Esophagus muscularis mucosa (tissue), 4 donors: ENCODE data around the gene FPR3. TPM values are rescaled to one million over a fixed set of nuclear protein-coding genes. Genes with fewer than 3 reads are reported as not detected.

Experiments
- DNase-seq: peaks from one replicate; pipeline ENCODE4 v3.0.0-alpha.2; 2017; ENCODE audit errors: extremely low spot score
- H3K27ac ChIP-seq, 4 donors: fragments of 200-600 bp; sonication (generic); replicated peaks in 1 of 4; 1 replicate in 3 of 4; 2 replicates in 1 of 4; pipeline ENCODE4 v1.5.1; 2016 to 2019; ENCODE audit warnings: mild to moderate bottlenecking in 1 of 4
- H3K27me3 ChIP-seq, 4 donors: fragments of 200-600 bp; sonication (generic); one replicate each; pipeline versions ENCODE4 v1.5.1 to v1.6.0; 2016 to 2019
- H3K36me3 ChIP-seq, 4 donors: fragments of 200-600 bp; sonication (generic); one replicate each; pipeline ENCODE4 v1.5.1; 2016 to 2019
- H3K4me1 ChIP-seq, 4 donors: fragments of 200-600 bp; sonication (generic); one replicate each; pipeline ENCODE4 v1.5.1; 2016 to 2019
- H3K4me3 ChIP-seq, 4 donors: fragments of 200-600 bp; sonication (generic); 1 replicate in 2 of 4; 2 replicates in 2 of 4; pipeline ENCODE4 v1.5.1; 2016 to 2019; ENCODE audit warnings: mild to moderate bottlenecking in 4 of 4, moderate library complexity in 1 of 4
- H3K9me3 ChIP-seq, 4 donors: fragments of 200-600 bp; sonication (generic); 1 replicate in 3 of 4; 2 replicates in 1 of 4; pipeline ENCODE4 v1.5.1; 2016 to 2019
- CTCF ChIP-seq, 3 experiments: fragments of 200-600 bp in 2 of 3; fragments of 450-650 bp in 1 of 3; sonication (generic) in 2 of 3; IDR thresholded peaks; one replicate each; pipeline ENCODE4 v1.5.1; 2017 to 2019; ENCODE audit warnings: antibody characterized with exemption in 3 of 3, mild to moderate bottlenecking in 2 of 3, moderate library complexity in 1 of 3
- EP300 ChIP-seq: sonication (generic); formaldehyde crosslinking; IDR thresholded peaks from one replicate; pipeline ENCODE4 v1.6.1; 2017; ENCODE audit warnings: antibody characterized with exemption
- POLR2A ChIP-seq: fragments of 450-650 bp; IDR thresholded peaks from one replicate; pipeline ENCODE4 v1.6.1; 2017; ENCODE audit warnings: antibody characterized with exemption, moderate library complexity, mild to moderate bottlenecking, low read depth
- POLR2AphosphoS5 ChIP-seq, 2 donors: sonication (generic); formaldehyde crosslinking; IDR thresholded peaks; one replicate each; pipeline ENCODE4 v1.6.1; 2017; ENCODE audit warnings: antibody characterized with exemption in 2 of 2
- WGBS: methylation state at CpG from one replicate; pipeline ENCODE4 v1.1.5; 2018; 5-methylcytosine and 5-hydroxymethylcytosine counted together
- intact Hi-C: fragments of 100-400 bp; cut with DNase I; formaldehyde crosslinking; loops from one replicate; pipeline ENCODE4 v1.15.1; 2023
- total RNA-seq, 4 donors: library from RNA; depleted of rRNA; stranded (reverse); fragments of >200 nt; gene quantifications; one replicate each; pipeline versions ENCODE4 v1.1.0 to v1.2.1, GENCODE V29; 2016

The FPR3 gene
- total RNA-seq, 4 donors from 2014 or later = 4.0 to 9.9 (median 6.8) TPM

- peak; percentile 47 for DNase-seq
- intact Hi-C loops = no loop called here
- WGBS = 45% methylated on average over 2 of the region's 2 CpGs
- Histone ChIP-seq H3K9me3 (no peaks in the 10 kb centered on the region), H3K4me1 (peaks cover 3 to 7% (median 7%) of the 10 kb centered on the region in 4 donors), H3K27me3 (peaks cover 0 to 33% (median 7%) of the 10 kb centered on the region in 4 donors), H3K4me3 (no peak overlapping the region), H3K27ac (no peak overlapping the region), H3K36me3 (no peaks in the 10 kb centered on the region)
- TF ChIP-seq CTCF (IDR thresholded peaks at IDR 0.05) = no peak
- no peak for TF ChIP-seq POLR2AphosphoS5 (IDR thresholded peaks at IDR 0.05)
- no peak for TF ChIP-seq EP300
- no peak for TF ChIP-seq POLR2A
Measured at GRCh38 chr19:51780270-51780669, 14.7 kb upstream of the FPR3 start.

GRCh38 chr19:51781999-51782398 lies 13.0 kb upstream of the FPR3 start:
- intact Hi-C loops = no loop called here
- WGBS = 44% methylated on average over 3 of the region's 3 CpGs
- no peak for TF ChIP-seq EP300
- no peak for TF ChIP-seq POLR2AphosphoS5 (IDR thresholded peaks at IDR 0.05)
- TF ChIP-seq POLR2A = no peak
- no peak for TF ChIP-seq CTCF (IDR thresholded peaks at IDR 0.05)
- Histone ChIP-seq H3K4me3 (no peak overlapping the region), H3K9me3 (no peaks in the 10 kb centered on the region), H3K4me1 (peaks cover 3 to 10% (median 7%) of the 10 kb centered on the region in 4 donors), H3K36me3 (no peaks in the 10 kb centered on the region), H3K27ac (no peak overlapping the region), H3K27me3 (peaks cover 0 to 42% (median 4%) of the 10 kb centered on the region in 4 donors)
- DNase-seq = peak; percentile 10

GRCh38 chr19:51783372-51783771 lies 11.6 kb upstream of the FPR3 start:
- intact Hi-C loops = no loop called here
- Histone ChIP-seq H3K27ac (no peak overlapping the region), H3K4me3 (no peak overlapping the region), H3K36me3 (no peaks in the 10 kb centered on the region), H3K4me1 (peaks cover 0 to 4% (median 0%) of the 10 kb centered on the region in 4 donors), H3K9me3 (no peaks in the 10 kb centered on the region), H3K27me3 (peaks cover 0 to 35% (median 4%) of the 10 kb centered on the region in 4 donors)
- peak; percentile 17 for DNase-seq
- 48% methylated on average over 3 of the region's 3 CpGs for WGBS
- no peak for TF ChIP-seq POLR2A
- peak in 1 of 3 experiments; percentile 17 for TF ChIP-seq CTCF (IDR thresholded peaks at IDR 0.05)

- intact Hi-C loops = no loop called here
- no peak for TF ChIP-seq EP300
- TF ChIP-seq CTCF (IDR thresholded peaks at IDR 0.05) = no peak
- no peak for TF ChIP-seq POLR2AphosphoS5 (IDR thresholded peaks at IDR 0.05)
- TF ChIP-seq POLR2A = no peak
- Histone ChIP-seq H3K4me3 (no peak overlapping the region), H3K27me3 (peaks cover 0 to 32% (median 4%) of the 10 kb centered on the region in 4 donors), H3K36me3 (no peaks in the 10 kb centered on the region), H3K27ac (peak overlapping the region in 1 of 4 donors; percentile 28), H3K4me1 (peaks cover 0 to 4% (median 0%) of the 10 kb centered on the region in 4 donors), H3K9me3 (no peaks in the 10 kb centered on the region)
- DNase-seq = no peak
- WGBS = 48% methylated on average over 6 of the region's 6 CpGs
Measured at GRCh38 chr19:51784109-51784785, 10.7 kb upstream of the FPR3 start.
